NCI-H510A (cell line): ENCODE measurements around the gene FALEC.

Experiments
- DNase-seq: peaks from one replicate; lab custom pipeline; 2025; lab: John Stamatoyannopoulos, UW

The FALEC gene

GRCh38 chr1:150545486-150546032 is 30.0 kb downstream of the FALEC start:
- no peak for DNase-seq

- DNase-seq = no peak
Observed at GRCh38 chr1:150546294-150546937, 30.9 kb downstream of the FALEC start.

GRCh38 chr1:150548324-150548631 is 32.7 kb downstream of the FALEC start:
- DNase-seq = no peak

GRCh38 chr1:150548632-150549495 is 33.3 kb downstream of the FALEC start, which contains the start of gene ADAMTSL4:
ADAMTSL4 (plus strand) TSS chr1:150549408; CDS start chr1:150552289, 2,881 bp downstream.
- DNase-seq = peak; percentile 53

- DNase-seq = no peak
Observed at GRCh38 chr1:150549496-150550221, 34.1 kb downstream of the FALEC start.

- no peak for DNase-seq
Observed at GRCh38 chr1:150550222-150551050, 34.9 kb downstream of the FALEC start.

- no peak for DNase-seq
Observed at GRCh38 chr1:150551051-150551783, 35.7 kb downstream of the FALEC start.

- no peak for DNase-seq
Observed at GRCh38 chr1:150551784-150552127, 36.2 kb downstream of the FALEC start.

- no peak for DNase-seq
Observed at GRCh38 chr1:150552128-150552910, 36.8 kb downstream of the FALEC start.

- DNase-seq = no peak
Observed at GRCh38 chr1:150552911-150553289, 37.3 kb downstream of the FALEC start.

GRCh38 chr1:150553392-150554085 is 38.0 kb downstream of the FALEC start:
- no peak for DNase-seq

- DNase-seq = no peak
Observed at GRCh38 chr1:150554086-150554452, 38.5 kb downstream of the FALEC start.

GRCh38 chr1:150555198-150555970 is 39.8 kb downstream of the FALEC start:
- DNase-seq = no peak

GRCh38 chr1:150555971-150556865 is 40.7 kb downstream of the FALEC start:
- no peak for DNase-seq

GRCh38 chr1:150557065-150557600 is 41.6 kb downstream of the FALEC start:
- DNase-seq = no peak

GRCh38 chr1:150557813-150558212 is 42.3 kb downstream of the FALEC start:
- no peak for DNase-seq

GRCh38 chr1:150558303-150558704 is 42.8 kb downstream of the FALEC start:
- no peak for DNase-seq
